Renal cortex interstitium (tissue), 15 donors: ENCODE results near the gene MKRN3. TPM values are rescaled to one million over a fixed set of nuclear protein-coding genes. Genes with fewer than 3 reads are reported as not detected.

ENCODE experiments used
- DNase-seq, 11 donors: peaks; one replicate each; pipeline ENCODE4 v3.0.0-alpha.2; 2013; ENCODE audit warnings: low read depth in 9 of 11, low spot score in 4 of 11; ENCODE audit errors: extremely low read depth in 1 of 11
- long read RNA-seq, 16 experiments: transcript quantifications; one replicate each; lab custom pipeline, GENCODE V29; 2026
- polyA plus RNA-seq, 3 donors: library from polyadenylated mRNA; unstranded; fragments of 120-200 nt; gene quantifications; one replicate each; pipeline ENCODE4 v1.2.1, GENCODE V29; 2013; ENCODE audit not compliant: insufficient read length in 3 of 3

MKRN3 gene
- polyA plus RNA-seq: 1 to 10 TPM in 2 of 3 donors, under 1 TPM in 1; 0.24 to 1.6 (median 1.3) TPM
- long read RNA-seq, donor 1, partial matches to known transcripts: 0 of 2 reads
- long read RNA-seq, donor 1, other reads (novel, unspliced or antisense): 0 of 2 reads
- long read RNA-seq, donor 2: 0 reads
- long read RNA-seq, donor 3, partial matches to known transcripts: 0 of 1 reads
- long read RNA-seq, donor 3, other reads (novel, unspliced or antisense): 0 of 1 reads
- long read RNA-seq, donor 4: 0 reads
- long read RNA-seq, donor 5: 0 reads
- long read RNA-seq, donor 6: 0 reads
- long read RNA-seq, donor 7, partial matches to known transcripts: 0 of 2 reads
- long read RNA-seq, donor 7, other reads (novel, unspliced or antisense): 0 of 2 reads
- long read RNA-seq, donor 8: 0 reads
- long read RNA-seq, donor 9: 0 reads
- long read RNA-seq, donor 10: 0 reads
- long read RNA-seq, donor 11, partial matches to known transcripts: 0 of 2 reads
- long read RNA-seq, donor 11, other reads (novel, unspliced or antisense): 0 of 2 reads
- long read RNA-seq, donor 12, partial matches to known transcripts: 0 of 1 reads
- long read RNA-seq, donor 12, other reads (novel, unspliced or antisense): 0 of 1 reads
- long read RNA-seq, donor 13: 0 reads
- long read RNA-seq, donor 14: 0 reads
- long read RNA-seq, donor 15: 0 reads
- long read RNA-seq, donor 16, transcript MKRN3-201 (1 exons, 2,347 nt): major isoform, 5 of 5 reads
- long read RNA-seq, donor 16, partial matches to known transcripts: 0 of 5 reads
- long read RNA-seq, donor 16, other reads (novel, unspliced or antisense): 0 of 5 reads

DNA sequence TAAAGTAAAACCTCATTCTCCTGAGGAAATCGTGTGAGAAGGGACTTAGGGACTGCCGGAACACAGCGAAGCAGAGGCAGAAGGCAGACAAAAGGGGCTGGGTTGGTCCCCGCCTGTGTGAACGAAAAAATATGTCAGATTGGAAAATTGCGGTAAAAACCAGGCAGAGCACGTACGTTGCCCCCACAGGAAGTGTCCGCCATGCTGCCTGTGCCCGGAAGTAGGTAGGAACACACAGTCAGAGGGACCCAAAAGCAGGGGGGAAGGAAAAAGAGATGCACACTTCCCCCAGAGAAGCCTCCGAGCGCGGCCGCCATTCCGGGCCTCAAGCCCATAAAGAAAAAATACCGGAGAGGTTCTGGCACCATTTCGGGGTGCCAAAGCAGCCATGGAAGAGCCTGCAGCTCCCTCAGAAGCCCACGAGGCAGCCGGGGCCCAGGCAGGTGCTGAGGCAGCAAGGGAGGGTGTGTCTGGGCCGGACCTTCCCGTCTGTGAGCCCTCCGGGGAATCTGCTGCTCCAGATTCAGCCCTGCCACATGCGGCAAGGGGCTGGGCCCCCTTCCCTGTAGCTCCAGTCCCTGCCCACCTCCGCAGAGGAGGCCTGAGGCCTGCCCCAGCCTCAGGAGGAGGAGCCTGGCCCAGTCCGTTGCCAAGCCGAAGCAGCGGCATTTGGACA lies at the start of gene MKRN3:
TSS of gene MKRN3 (plus strand) at position 280 of the 676 bp plus-strand sequence. CDS start at position 389, 109 bp downstream.
- DNase-seq: peak in 2 of 11 donors; percentile 13 to 21

DNA sequence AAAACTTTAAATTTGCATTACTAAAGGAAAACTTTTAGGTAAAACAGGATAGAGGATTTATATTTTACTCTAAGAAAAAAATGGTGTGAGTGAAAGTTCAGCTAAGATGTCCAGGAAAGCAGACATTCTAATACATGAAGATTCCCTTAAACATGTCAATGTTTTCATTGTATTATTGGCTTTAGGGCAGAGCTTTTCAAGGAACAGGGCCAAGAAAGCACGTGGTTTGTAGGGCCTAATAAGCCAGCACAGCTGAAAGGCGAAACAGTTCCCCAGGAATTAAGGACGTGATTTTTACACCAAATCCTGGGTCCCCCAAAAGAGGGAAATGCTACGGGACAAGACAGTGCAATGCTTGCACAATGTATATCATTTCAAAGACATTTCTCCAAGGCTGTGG lies 48.6 kb upstream of the MKRN3 start:
- no peak for DNase-seq

DNA sequence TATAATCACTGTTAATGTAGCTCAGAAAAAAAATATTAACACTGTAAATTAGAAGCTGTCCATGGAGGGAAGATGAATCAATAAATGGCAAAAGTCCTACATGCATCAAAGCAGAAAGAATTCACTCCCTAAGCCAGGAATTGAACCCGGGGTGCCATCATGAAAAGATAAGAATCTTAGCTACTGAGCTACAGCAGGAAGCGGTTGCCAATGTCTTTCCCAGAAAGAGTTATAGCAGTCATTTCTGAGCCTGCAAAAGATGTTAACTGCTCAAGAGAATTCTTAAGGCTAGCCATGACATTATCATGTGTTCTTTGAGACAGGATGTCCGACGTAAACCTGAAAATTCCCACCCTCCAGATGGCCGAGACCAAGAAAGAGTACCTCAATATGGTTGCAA lies 47.4 kb upstream of the MKRN3 start:
- DNase-seq: no peak

DNA sequence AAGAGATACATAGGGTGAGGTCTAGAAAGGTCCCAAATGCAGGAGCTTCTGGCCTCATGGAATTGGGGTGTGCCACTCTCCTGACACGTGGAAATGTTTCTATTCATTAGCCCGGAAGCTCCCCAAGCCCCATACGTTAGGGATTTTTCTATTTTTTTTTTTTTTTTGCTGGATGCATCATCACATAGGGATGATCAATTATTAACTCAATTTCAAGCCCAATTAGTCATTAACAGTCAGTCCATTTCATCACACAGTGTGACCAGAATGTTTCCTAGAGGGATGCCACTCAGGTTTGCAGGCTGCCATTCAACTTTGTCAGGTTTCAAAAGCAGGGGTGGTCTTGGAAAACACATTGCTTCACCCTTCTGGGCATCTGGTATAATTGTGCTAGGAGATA lies 40.7 kb upstream of the MKRN3 start:
- no peak for DNase-seq

DNA sequence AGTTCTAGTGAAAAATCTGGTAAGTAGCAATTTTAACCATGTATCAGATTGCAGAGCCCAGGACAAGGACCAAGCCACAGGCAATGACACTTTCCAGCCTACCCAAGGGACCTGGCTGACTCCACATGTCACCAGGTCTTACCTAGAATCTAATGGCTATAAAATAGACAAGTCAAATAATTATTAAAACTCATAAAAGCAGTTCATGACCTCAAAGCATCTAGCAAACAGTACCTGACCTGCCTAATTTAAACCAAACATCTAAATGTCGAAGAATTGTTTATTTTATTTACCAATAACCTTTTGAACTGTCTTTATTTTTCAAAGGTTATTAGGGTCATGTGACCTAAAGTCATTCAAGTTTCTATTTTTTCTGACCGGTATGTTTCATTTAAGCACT lies 35.6 kb upstream of the MKRN3 start:
- no peak for DNase-seq

DNA sequence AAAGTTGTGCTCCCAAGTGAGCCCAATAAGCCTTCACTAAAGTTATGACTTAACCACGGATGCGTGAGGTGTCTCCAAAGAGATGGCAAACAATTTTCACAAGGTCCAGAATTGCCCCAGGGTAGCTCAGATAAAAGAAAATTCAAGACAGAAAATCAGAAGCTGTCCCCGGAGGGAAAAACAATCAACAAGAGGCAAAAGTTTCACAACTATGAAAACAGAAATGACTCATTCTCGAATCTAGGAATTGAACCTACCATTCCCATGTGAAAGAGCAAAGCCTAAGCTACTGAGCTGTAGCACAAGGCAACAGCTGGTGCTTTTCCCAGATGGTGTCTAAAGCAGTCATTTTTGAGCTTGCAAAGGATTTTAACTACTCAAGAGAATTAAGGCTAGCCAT lies 33.5 kb upstream of the MKRN3 start:
- DNase-seq: peak in 1 of 11 donors; percentile 0

DNA sequence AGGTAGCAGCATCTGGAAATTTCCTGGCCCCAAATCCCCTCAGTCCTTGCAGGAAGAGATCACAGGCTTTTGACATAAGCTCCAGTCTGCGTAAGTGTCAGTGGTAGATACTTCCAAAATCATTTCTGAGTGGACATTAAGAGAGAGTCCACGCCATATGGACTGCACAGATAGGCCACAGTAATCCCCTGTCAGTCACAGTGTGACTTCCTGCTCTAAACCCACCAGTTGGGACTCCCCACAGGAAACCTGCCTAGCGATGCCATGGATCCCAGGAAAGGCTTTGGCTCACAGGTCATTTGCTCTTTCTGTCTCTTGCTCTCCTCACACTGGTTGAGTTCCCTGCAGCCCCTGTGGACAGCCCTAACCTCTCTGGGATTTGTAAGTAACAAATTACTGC lies 28.8 kb upstream of the MKRN3 start:
- no peak for DNase-seq

DNA sequence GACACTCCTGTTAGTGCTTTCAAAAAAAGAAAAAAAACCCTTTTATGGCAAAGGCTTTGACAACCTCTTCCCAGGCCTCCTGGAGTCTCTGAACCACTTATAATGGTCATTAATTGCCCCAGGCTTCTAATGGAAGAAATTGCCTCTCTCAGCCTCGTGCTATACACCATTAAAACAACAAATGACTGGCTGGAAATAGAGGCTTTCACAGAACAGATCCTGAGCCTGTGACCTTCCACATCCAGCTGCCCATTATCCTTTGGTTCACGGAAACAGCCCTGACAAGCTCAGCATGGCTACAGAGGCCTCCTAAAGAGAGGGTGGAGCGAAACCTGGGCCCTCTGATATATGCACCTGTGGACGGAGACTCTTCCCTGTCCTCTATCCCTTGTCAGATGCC lies 26.8 kb upstream of the MKRN3 start:
- DNase-seq: no peak

DNA sequence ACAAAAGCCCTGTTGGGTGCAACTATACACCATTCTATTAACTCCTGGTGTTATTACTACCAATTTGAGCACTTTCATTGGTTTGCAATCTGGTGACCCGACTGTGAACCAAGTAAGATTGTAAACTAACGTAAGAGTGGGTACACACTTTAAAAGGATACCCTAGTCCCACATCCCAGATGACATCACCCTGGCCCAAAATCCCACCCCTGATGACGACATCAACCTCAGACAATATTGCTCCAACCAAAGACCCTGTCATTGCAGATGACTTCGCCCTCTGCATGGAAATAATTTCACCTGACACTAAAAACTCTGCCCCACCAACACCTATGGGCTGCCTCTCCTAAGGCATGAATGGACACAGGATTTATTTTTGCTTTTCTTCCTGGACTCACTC lies 25.6 kb upstream of the MKRN3 start:
- DNase-seq: no peak

DNA sequence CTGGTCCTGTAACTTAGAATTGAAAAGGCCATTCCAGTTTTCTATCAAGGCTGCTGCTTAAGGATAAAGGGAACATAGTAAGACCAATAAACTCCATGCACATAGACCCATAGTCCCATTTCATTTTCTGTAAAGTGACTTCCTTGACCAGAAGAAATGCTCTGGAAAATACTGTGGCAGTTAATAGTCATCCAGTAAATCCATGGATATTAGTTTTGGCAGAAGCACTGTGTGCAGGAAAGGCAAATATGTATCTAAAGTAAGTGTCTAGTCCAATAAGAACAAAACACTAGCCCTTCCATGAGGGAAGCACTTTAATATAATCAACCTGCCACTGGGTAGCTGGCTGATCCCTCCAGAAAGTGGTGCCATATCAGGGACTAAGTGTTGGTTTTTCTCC lies 19.3 kb upstream of the MKRN3 start:
- no peak for DNase-seq

DNA sequence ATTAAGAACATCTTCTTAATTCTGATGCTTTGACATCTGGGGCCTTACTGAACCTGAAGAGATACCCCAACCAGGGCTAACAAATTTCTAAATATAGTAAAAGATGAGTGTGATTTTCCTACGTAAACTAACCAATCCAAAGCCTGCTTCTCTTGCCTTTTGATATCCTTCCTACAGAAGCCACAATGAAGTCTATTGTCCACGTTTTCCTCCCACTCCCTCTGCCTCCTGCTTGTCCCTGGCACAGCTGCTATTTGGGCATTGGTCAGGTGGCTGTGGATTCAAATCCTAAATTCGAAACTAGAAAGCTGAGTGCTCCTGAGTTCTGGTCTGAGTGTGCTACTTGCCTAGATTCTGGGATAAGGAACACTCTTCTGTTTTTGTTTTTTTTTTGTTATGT lies 17.4 kb upstream of the MKRN3 start:
- no peak for DNase-seq

DNA sequence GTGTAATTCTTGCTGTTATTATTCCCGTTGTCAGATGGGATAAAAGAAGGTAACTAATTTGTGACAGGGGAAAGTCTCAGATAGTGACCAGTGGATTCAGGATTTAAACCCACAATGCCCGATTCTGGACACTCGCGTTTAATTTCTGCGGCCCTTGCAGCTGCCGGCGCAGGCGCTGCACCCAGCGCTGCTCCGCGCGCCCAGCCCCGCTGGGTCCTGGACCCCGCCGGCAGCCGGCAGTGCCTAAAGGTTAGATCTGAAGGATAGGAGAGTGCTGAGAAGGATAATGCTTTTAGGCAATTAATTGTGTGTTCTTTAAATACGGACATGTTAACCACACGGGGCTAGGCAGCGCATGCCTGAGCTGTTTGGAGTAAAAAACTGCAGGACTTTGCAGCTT lies 3.6 kb upstream of the MKRN3 start:
- DNase-seq: no peak

DNA sequence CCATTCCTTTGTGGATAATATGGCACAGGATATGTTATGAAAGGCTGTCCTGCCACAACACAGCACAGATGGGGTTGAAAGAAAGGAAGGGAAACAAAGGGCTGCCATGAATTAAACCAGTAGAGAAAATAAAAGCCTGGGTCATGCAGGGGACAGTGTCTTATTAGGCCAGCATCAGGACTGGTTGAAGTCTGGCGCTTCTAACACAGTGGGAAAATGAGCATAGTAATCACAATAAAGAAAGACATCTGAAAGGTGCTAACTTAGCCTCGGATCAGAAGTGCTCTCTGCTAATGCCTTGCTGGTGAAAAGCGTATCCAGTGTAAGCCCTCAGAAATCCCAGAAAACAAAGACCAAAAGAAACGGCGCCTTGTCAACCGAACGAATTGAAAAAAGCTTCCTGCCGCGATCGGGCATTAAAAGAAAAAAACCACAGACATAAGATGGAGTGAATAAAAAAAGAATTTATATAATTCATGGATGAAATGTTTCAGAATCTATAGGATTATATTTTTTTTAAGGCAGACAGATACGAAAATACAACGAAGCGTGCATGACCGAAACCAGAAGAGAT lies 566 bp upstream of the MKRN3 start:
- no peak for DNase-seq

DNA sequence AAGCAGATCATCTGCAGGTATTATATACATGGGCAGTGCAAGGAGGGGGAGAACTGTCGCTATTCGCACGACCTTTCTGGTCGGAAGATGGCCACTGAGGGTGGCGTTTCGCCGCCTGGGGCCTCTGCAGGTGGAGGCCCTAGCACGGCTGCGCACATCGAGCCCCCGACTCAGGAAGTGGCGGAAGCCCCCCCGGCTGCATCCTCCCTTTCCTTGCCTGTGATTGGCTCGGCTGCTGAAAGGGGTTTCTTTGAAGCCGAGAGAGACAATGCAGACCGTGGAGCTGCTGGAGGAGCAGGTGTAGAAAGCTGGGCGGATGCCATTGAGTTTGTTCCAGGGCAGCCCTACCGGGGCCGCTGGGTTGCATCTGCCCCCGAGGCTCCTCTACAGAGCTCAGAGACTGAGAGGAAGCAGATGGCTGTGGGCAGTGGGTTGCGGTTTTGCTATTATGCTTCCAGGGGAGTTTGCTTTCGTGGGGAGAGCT lies 639 bp downstream of the MKRN3 start:
- DNase-seq: peak in 2 of 11 donors; percentile 3 to 5

DNA sequence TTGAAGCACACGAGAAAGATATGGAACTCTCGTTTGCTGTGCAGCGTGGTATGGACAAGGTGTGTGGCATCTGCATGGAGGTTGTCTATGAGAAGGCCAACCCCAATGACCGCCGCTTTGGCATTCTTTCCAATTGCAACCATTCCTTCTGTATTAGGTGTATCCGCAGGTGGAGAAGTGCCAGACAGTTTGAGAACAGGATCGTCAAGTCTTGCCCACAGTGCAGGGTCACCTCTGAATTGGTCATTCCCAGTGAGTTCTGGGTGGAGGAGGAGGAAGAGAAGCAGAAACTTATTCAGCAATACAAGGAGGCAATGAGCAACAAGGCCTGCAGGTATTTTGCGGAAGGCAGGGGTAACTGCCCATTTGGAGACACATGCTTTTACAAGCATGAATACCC lies 1.2 kb downstream of the MKRN3 start:
- DNase-seq: no peak

DNA sequence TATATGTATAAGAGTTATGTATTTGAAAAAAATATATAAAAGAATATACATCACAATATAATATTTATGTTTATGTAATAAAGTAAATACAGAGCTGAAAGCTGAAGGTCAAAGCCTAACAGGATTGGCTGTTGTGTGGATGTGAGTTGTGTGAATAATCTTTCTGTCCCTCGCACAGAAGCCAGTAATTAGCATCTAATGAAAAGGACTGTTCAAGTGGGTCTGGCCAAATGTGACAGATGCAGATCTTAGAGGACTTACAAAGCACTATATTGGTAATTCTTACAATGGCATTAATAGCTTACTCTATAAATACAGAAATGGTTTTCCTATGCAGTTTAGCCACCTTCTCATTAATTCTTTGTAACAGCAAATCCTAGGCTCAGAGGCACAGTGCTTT lies 2.4 kb downstream of the MKRN3 start:
- DNase-seq: no peak

DNA sequence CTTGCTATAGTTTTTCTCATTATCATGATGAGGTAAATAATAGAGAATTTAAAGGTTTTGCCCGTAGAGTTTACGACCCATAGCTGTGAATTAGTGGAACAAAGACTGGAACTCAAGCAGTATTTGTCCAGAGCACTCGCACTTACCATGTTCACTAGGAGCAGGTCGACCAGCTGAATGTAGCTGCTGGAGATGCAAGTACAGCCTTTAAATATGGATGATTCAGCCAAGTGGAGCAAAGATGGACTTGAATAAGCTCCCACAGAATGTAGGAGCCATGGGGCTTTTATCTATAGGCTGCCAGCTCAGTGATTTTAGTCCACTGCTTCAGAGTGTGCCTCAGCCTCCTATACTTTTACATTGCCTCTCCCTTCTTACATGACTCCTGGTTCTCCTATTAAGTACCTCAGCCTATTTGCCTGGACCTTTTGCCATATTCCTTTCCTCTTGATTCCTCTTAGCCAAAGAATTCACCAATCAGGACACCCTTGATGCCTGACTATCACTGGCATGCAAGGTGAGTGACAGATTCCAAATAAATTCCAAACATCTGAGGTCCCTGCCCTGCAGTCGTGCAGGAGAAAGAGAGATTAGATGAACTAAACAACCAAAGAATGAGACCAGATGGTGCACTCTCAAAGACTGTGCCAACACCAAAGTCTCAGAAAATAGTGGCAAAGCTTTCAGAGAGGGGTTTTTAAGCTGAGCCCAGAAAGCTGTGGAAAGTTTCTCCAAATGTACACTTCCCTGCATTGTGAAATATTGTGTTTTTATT lies 3.9 kb downstream of the MKRN3 start:
- DNase-seq: no peak

DNA sequence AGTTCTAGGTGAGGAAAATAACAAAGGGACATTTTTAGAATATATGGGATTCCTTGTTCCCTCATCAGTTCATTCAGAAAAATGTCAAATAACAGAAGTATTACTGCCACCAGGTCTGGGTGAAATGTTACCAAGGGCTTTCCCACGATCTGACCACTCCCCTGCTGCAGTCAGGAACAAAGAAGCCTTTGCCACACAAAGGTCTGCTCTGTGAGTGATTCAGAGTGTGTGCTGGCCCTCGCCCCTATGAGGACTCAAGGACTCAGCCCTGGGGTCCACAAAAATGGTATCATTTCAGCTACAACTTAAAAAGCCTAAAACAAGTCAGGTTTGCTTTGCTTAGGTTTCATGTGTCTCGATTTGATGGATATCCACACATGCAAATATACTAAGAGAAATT lies 5.0 kb downstream of the MKRN3 start:
- no peak for DNase-seq

DNA sequence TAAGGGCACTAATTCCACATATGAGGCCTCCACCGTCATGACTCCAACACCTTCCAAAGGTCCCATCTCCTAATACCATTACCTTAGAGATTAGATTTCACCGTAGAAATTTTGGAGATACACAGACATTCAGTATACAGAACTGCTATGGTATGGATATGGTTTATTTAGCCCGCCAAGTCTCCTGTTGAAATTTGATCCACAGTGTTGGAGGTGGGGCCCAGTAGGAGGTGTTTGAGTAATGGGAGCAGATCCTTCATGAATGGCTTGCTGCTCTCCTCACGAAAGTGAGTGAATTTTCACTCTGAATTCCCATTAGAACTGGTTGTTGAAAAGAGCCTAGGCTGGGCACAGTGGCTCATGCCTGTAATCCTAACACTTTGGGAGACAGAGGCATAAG lies 7.4 kb downstream of the MKRN3 start:
- DNase-seq: no peak
